Gastroesophageal sphincter (tissue), 3 donors: ENCODE measurements around the gene FBXO46.

Experiments
- CTCF ChIP-seq, 4 experiments: fragments of 200-600 bp in 2 of 4; fragments of 450-650 bp in 2 of 4; sonication (generic) in 1 of 4; IDR thresholded peaks; one replicate each; pipeline ENCODE4 v1.5.1; 2017 to 2019; ENCODE audit warnings: antibody characterized with exemption in 4 of 4, mild to moderate bottlenecking in 2 of 4, moderate library complexity in 2 of 4
- POLR2A ChIP-seq, 2 donors: fragments of 450-650 bp; IDR thresholded peaks; one replicate each; pipeline ENCODE4 v1.6.1; 2017; ENCODE audit warnings: antibody characterized with exemption in 2 of 2, mild to moderate bottlenecking in 2 of 2, moderate library complexity in 1 of 2
- POLR2AphosphoS5 ChIP-seq: sonication (generic); formaldehyde crosslinking; IDR thresholded peaks from one replicate; pipeline ENCODE4 v1.6.1; 2017; ENCODE audit warnings: antibody characterized with exemption

- TF ChIP-seq POLR2A (IDR thresholded peaks at IDR 0.05) (peak; percentile 61 to 66), CTCF (IDR thresholded peaks at IDR 0.05) (no peak), POLR2AphosphoS5 (peak; percentile 82)
Measured at GRCh38 chr19:45730368-45731288, at the start of gene FBXO46.
